PC-9 (cell line): ENCODE measurements around the gene SUPT3H.

Experiments used
- EZH2 ChIP-seq: fragments of 200-600 bp; sonication (generic); IDR thresholded peaks from 2 replicates; pipeline ENCODE4 v1.8.0; 2017; ENCODE audit warnings: antibody characterized with exemption, low read depth
- TF ChIP-seq, protein P1 (sequence below): fragments of 200-600 bp; sonication (generic); conservative IDR thresholded peaks from 2 replicates; pipeline ENCODE4 v1.6.1; 2017; ENCODE audit warnings: mixed run types, antibody characterized with exemption, mild to moderate bottlenecking, moderate library complexity

DNA sequence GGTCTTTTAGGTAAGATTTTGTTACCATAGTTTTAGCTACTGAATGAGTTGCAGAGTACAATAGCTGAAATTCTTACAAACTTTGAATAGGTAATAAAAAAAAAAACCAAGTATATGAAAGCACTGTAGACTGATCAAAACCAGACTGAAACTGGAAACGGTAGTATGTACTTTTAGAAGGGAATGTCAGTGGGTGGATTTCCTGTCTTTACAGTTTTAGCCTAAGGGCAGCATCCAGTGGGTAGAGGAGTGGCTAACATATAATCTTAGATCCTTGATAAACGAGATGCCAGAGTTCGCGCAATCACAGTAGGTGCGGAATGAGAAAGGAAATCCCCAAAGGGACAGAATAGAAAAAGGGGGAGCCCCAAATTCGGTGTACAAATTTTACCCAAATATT is 435.5 kb downstream of the SUPT3H start:
- TF ChIP-seq, protein P1, sequence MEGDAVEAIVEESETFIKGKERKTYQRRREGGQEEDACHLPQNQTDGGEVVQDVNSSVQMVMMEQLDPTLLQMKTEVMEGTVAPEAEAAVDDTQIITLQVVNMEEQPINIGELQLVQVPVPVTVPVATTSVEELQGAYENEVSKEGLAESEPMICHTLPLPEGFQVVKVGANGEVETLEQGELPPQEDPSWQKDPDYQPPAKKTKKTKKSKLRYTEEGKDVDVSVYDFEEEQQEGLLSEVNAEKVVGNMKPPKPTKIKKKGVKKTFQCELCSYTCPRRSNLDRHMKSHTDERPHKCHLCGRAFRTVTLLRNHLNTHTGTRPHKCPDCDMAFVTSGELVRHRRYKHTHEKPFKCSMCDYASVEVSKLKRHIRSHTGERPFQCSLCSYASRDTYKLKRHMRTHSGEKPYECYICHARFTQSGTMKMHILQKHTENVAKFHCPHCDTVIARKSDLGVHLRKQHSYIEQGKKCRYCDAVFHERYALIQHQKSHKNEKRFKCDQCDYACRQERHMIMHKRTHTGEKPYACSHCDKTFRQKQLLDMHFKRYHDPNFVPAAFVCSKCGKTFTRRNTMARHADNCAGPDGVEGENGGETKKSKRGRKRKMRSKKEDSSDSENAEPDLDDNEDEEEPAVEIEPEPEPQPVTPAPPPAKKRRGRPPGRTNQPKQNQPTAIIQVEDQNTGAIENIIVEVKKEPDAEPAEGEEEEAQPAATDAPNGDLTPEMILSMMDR = no peak
- TF ChIP-seq EZH2 = no peak
